Right lobe of liver (tissue), 4 donors: Measurements from ENCODE around the gene WAC.

Experiments used
- CTCF ChIP-seq, 4 donors: fragments of 200-600 bp in 3 of 4; fragments of 450-650 bp in 1 of 4; IDR thresholded peaks; one replicate each; pipeline versions ENCODE4 v1.5.1 to v1.8.0; 2016 to 2022; ENCODE audit warnings: antibody characterized with exemption in 4 of 4, mild to moderate bottlenecking in 2 of 4
- POLR2A ChIP-seq: fragments of 450-650 bp; IDR thresholded peaks from one replicate; pipeline ENCODE4 v1.6.1; 2017; ENCODE audit warnings: antibody characterized with exemption, mild to moderate bottlenecking
- donor health status: DM: no; HTN: no; CAD: no.
- donor health status: DM: no; HTN: no; CAD: no.
- donor health status: DM: no; HTN: yes; CAD: no.

DNA sequence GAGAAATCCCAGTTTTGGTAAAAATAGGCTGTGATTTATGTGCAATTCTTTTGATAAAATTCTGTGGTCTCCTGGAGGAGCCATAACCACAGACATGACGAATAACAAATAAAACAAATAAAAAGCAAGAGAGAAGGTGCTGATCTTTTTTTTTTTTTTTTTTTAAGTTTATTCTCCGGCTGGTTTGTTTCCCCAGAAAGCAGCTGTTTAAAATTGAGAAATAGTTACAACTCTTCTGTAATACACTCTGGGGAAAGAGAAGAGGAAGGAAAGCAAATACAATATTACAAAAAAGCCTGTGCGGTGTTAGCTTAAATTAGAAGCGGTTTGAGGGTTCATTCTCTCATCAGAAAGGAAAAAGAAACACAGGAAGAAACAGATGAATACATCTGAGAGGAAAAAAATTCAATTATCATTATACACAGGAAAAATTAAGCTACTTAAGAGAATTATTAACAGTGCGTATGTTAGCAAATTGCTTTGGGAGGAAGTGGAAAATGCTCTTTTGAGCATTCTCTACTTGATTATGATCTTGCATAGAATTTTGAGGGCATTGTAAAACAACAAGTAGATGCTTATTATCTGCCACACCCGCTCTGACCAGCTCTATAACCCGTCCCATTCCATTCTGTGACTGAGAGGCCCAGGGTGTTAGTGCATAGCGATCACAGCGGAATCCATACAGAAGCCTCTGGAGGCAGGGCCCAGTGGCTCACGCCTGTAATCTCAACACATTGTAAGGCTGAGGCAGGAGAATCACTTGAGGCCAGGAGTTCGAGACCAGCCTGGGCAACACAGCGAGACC is 40.6 kb upstream of the WAC start:
- TF ChIP-seq POLR2A (no peak), CTCF (IDR thresholded peaks at IDR 0.05) (no peak)
